ENCODE data around the gene RBPJL. TPM values are rescaled to one million over a fixed set of nuclear protein-coding genes. Genes with fewer than 3 reads are reported as not detected.
A peak's percentile ranks its signal among the peaks of the same experiment; 100 is the strongest.

Gene RBPJL
- total RNA-seq, 5 donors from 2014 or later (not counting 1 experiment from before 2014, with no cell fraction given) = 0.22 to 0.29 (median 0.26) TPM; not detected in 2

DNA sequence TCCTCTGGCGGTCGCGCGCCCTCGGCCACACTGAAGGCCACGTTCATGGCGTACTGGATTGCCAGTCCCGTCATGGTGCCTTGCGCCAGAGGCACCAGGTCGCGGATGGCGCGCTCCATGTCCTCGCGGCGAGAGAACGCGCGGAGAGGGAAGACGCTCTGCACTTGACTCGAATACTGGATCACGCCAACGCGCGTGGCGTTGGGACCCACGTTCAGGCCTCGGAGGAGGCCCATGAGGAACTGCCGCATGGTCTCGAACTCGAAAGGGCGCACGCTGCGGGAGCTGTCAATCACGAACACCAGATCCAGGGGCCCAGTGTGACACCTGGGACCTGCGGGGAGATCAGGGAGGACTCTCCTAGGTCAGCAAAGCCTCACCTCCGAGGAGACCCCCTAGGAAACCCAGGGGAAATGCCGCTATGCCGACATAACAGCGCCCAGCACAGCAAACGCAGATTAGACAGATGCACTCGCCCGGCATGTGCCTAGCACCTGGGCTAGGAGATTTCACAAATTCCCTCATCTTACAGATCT, 2.1 kb upstream of the RBPJL start:
- H3K27me3 Mint-ChIP-seq = peaks cover 30 to 58% of the 10 kb centered on the region in 2 donors
- peaks cover 0 to 3% (median 0%) of the 10 kb centered on the region in 3 donors for H3K4me1 Mint-ChIP-seq
- no peak overlapping the region for H3K27ac ChIP-seq (ENCODE audit: low read length)
- no peak overlapping the region for H3K4me3 ChIP-seq (ENCODE audit: control insufficient read depth in 1 of 2, extremely low read depth in 1 of 2, low read length in 1 of 2)
- H3K36me3 Mint-ChIP-seq = no peaks in the 10 kb centered on the region
- peaks cover 2 to 65% of the 10 kb centered on the region in 2 experiments for H3K27me3 ChIP-seq (replicated peaks in 1 of 2; ENCODE audit: control insufficient read depth in 2 of 2, extremely low read depth in 1 of 2, insufficient read depth in 2 of 2, low read length in 1 of 2)
- H3K9me3 ChIP-seq = no peaks in the 10 kb centered on the region
- ChIA-PET POLR2A (no interaction called here), CTCF (interaction anchor here (0.6 to 1.0 kb wide), 2 partner anchors 10 to 18 kb away, joined by 4 read pairs; no protein-coding TSS in a partner anchor)
- 76% methylated on average over 43 of the region's 43 CpGs for WGBS (ENCODE audit: insufficient coverage)
- no peaks in the 10 kb centered on the region for H3K9me3 Mint-ChIP-seq
- no peak overlapping the region for H3K27ac Mint-ChIP-seq
- no peak for ATAC-seq (replicated peaks in 1 of 4)
- H3K4me3 Mint-ChIP-seq = no peak overlapping the region
- H3K36me3 ChIP-seq (ENCODE audit: control insufficient read depth in 2 of 2, extremely low read depth in 1 of 2, insufficient read depth in 1 of 2, low read length in 1 of 2) = no peaks in the 10 kb centered on the region
- peaks cover 0 to 4% of the 10 kb centered on the region in 2 experiments for H3K4me1 ChIP-seq (ENCODE audit: control insufficient read depth in 1 of 2, extremely low read depth in 1 of 2, insufficient read depth in 2 of 2, low read length in 2 of 2)
- no peak for DNase-seq

DNA sequence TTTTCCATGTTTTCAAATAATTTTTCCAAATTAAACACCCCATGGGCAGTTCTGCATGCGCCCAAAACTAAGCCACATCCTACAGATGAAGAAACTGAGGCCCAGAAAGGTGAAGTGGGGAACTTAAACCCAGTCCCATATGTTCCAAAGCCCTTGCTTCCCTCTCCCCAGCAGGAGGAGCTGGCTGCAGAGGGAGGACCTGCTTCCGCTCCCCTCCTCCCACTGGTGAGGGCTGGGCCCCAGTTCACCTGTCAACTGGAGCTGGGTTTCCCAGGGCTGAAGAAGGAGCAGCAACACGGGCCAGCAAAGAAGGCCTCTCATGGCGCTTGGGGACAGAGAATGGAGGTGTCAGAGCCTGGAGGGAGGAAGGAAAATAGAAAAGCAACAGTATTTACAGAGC, 1.4 kb upstream of the RBPJL start:
- no CpG with 5 or more reads among the region's 4 CpGs for WGBS (ENCODE audit: insufficient coverage)
- ATAC-seq (replicated peaks in 1 of 4) (no peak), DNase-seq (no peak)
- Mint-ChIP-seq H3K4me1 (peaks cover 0 to 6% (median 0%) of the 10 kb centered on the region in 3 donors), H3K27ac (no peak overlapping the region), H3K9me3 (no peaks in the 10 kb centered on the region), H3K36me3 (no peaks in the 10 kb centered on the region), H3K4me3 (no peak overlapping the region), H3K27me3 (peaks cover 35 to 62% of the 10 kb centered on the region in 2 donors)
- Histone ChIP-seq H3K4me3 (ENCODE audit: control insufficient read depth in 1 of 2, extremely low read depth in 1 of 2, low read length in 1 of 2) (no peak overlapping the region), H3K4me1 (ENCODE audit: control insufficient read depth in 1 of 2, extremely low read depth in 1 of 2, insufficient read depth in 2 of 2, low read length in 2 of 2) (peaks cover 0 to 4% of the 10 kb centered on the region in 2 experiments), H3K9me3 (no peaks in the 10 kb centered on the region), H3K27me3 (replicated peaks in 1 of 2; ENCODE audit: control insufficient read depth in 2 of 2, extremely low read depth in 1 of 2, insufficient read depth in 2 of 2, low read length in 1 of 2) (peaks cover 2 to 63% of the 10 kb centered on the region in 2 experiments), H3K27ac (ENCODE audit: low read length) (no peak overlapping the region), H3K36me3 (ENCODE audit: control insufficient read depth in 2 of 2, extremely low read depth in 1 of 2, insufficient read depth in 1 of 2, low read length in 1 of 2) (no peaks in the 10 kb centered on the region)
- POLR2A ChIA-PET = interaction anchor here in 1 of 2 donors (0.6 kb wide), 1 partner anchor 176 kb away, joined by 3 read pairs; no protein-coding TSS in a partner anchor
- CTCF ChIA-PET = interaction anchor here (0.6 to 0.7 kb wide), 4 partner anchors 12 to 209 kb away, joined by 3 to 5 read pairs (median 4); no protein-coding TSS in a partner anchor

DNA sequence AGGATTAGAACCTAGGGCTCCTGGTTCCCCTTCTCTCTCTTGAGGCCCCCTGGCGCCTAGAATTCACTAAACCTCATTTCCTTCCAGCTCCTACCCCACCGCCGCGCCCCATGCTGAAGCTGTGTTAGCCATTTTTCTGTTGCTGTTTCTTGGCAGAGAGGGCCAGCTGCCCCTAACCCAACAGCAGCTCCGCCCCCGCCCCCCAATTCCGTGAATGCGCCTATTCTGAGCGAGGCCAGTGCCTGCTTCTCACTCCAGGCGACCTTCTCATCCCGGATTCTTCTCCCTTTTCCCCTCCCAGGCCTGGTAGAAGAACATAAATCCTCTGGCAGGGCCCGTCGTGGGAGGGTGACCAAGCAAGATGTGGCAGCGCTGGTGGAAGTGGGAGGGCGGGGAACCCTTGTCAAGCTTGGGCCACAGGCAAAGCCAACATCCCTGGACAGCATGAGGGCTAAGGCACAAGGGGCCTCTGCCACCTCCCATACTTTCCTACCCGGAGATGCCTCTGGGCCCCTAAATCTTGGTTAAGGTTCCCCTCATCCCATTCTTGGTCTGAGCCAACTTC, 518 bp downstream of the RBPJL start:
- Mint-ChIP-seq H3K27ac (no peak overlapping the region), H3K27me3 (peaks cover 46 to 76% of the 10 kb centered on the region in 2 donors), H3K4me3 (no peak overlapping the region), H3K4me1 (peaks cover 6 to 14% (median 12%) of the 10 kb centered on the region in 3 donors), H3K36me3 (no peaks in the 10 kb centered on the region), H3K9me3 (no peaks in the 10 kb centered on the region)
- H3K27me3 ChIP-seq (replicated peaks in 1 of 2; ENCODE audit: control insufficient read depth in 2 of 2, extremely low read depth in 1 of 2, insufficient read depth in 2 of 2, low read length in 1 of 2) = peaks cover 2 to 75% of the 10 kb centered on the region in 2 experiments
- POLR2A ChIA-PET = no interaction called here
- H3K27ac ChIP-seq (ENCODE audit: low read length) = no peak overlapping the region
- DNase-seq (no peak), ATAC-seq (replicated peaks in 1 of 4) (no peak)
- peaks cover 0 to 11% of the 10 kb centered on the region in 2 experiments for H3K4me1 ChIP-seq (ENCODE audit: control insufficient read depth in 1 of 2, extremely low read depth in 1 of 2, insufficient read depth in 2 of 2, low read length in 2 of 2)
- no peaks in the 10 kb centered on the region for H3K9me3 ChIP-seq
- H3K36me3 ChIP-seq (ENCODE audit: control insufficient read depth in 2 of 2, extremely low read depth in 1 of 2, insufficient read depth in 1 of 2, low read length in 1 of 2) = no peaks in the 10 kb centered on the region
- 66% methylated on average over 10 of the region's 16 CpGs for WGBS (ENCODE audit: insufficient coverage)
- CTCF ChIA-PET = no interaction called here
- no peak overlapping the region for H3K4me3 ChIP-seq (ENCODE audit: control insufficient read depth in 1 of 2, extremely low read depth in 1 of 2, low read length in 1 of 2)

DNA sequence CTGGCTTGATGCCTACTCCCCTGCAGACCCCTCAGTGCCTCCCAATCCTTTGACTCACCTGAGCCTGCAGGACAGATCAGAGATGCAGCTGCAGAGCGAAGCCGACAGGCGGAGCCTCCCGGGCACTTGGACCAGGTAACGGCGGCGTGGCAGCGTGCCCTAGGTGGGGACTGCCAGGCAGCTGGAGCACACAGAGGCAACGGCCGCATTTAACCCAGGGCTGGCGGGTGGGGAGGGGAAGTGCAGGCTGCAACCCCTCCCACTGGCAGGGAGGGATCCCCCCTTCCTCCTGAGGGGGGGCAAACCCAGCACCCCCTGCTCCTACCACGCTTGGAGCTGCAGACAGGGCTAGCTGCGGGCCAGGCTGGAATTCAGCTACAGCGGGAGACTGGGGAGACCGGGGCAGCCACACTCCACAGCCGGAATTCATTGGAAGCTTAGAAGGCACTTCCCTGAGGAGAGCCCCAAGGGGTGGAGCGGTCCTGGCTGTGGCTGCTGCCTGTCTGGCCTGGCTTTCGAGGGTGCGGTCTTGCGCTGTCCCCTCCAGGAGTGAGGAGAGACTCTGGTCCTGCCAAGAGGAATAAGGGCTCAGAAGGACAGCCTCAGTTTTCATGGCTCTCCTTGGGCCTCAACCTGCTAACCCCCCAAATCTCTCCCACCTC, 1.6 kb downstream of the RBPJL start, which contains the start of gene MATN4:
Gene MATN4 (minus strand): TSS at position 183 of the 662 bp plus-strand sequence. CDS start 2,717 bp downstream, outside the sequence.
- Histone ChIP-seq H3K27ac (ENCODE audit: low read length) (no peak within 1 kb of the TSS), H3K4me1 (ENCODE audit: control insufficient read depth in 1 of 2, extremely low read depth in 1 of 2, insufficient read depth in 2 of 2, low read length in 2 of 2) (peaks cover 0 to 11% of the 10 kb centered on the region in 2 experiments), H3K27me3 (replicated peaks in 1 of 2; ENCODE audit: control insufficient read depth in 2 of 2, extremely low read depth in 1 of 2, insufficient read depth in 2 of 2, low read length in 1 of 2) (peaks cover 2 to 81% of the 10 kb centered on the region in 2 experiments), H3K9me3 (no peaks in the 10 kb centered on the region), H3K36me3 (ENCODE audit: control insufficient read depth in 2 of 2, extremely low read depth in 1 of 2, insufficient read depth in 1 of 2, low read length in 1 of 2) (no peaks in the 10 kb centered on the region), H3K4me3 (ENCODE audit: control insufficient read depth in 1 of 2, extremely low read depth in 1 of 2, low read length in 1 of 2) (no peak within 1 kb of the TSS)
- Mint-ChIP-seq H3K9me3 (no peaks in the 10 kb centered on the region), H3K4me3 (no peak within 1 kb of the TSS), H3K36me3 (no peaks in the 10 kb centered on the region), H3K4me1 (peaks cover 6 to 16% (median 12%) of the 10 kb centered on the region in 3 donors), H3K27me3 (peaks cover 39 to 71% of the 10 kb centered on the region in 2 donors), H3K27ac (no peak within 1 kb of the TSS)
- 71% methylated on average over 15 of the region's 20 CpGs for WGBS (ENCODE audit: insufficient coverage)
- DNase-seq (no peak), ATAC-seq (replicated peaks in 1 of 4) (no peak)
- ChIA-PET CTCF (interaction anchor here in 1 of 2 donors (0.6 kb wide), 1 partner anchor 177 kb away, joined by 3 read pairs; no protein-coding TSS in a partner anchor), POLR2A (no interaction called here)

DNA sequence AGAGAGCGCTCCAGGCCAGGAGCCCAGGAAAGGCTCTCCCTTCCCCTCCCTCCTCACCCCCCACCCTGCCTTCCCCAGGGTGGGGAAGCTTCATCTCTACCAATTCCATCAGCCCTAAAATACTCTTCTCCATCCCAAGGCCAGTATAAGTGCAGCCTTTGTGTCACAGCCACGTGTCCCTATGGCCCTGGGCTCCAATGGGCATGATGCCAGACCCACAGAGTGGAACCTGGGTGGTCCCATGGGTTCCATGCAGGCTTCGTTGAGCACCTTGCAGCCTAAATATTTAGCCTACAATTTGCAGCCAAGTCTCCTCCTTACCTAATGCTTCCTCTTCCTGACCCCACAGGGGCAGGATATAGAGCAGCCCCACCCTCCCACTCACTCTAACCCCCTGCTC, 2.4 kb downstream of the RBPJL start:
- CTCF ChIA-PET = no interaction called here

DNA sequence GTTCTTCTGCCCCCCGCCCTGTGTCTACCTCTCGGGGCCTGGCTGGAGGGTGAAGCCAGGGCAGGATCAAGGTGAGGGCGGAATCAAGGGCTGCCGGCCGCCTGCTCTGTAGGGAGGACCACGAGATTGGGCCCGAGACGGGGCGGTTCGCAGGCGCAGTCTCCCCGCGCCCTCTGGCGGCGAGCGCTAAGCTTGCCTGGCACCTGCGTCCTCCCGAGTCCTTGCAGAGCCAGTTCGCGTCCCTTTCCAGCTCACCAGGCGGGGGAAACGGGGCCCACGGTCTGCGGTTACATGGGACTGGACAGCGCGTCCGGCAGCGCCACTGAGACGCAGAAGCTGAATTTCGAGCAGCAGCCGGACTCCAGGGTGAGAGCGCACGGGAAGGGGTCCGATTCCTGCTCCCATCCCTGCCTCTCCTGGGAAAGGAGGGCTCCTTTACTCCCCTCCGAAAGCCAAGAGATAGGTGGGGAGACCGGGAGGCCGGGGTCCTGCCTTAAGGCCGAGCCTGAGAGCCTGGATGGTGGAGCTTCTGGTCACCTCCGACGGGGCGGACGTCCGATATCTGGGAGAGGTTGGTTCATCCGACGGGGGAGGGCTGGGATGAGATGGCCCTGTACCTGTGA, 5.1 kb downstream of the RBPJL start:
- H3K27me3 ChIP-seq (replicated peaks in 1 of 2; ENCODE audit: control insufficient read depth in 2 of 2, extremely low read depth in 1 of 2, insufficient read depth in 2 of 2, low read length in 1 of 2) = peaks cover 4 to 79% of the 10 kb centered on the region in 2 experiments

More for the DNA sequence above, 2.4 kb downstream of the RBPJL start:
- no peak overlapping the region for H3K27ac ChIP-seq (ENCODE audit: low read length)
- H3K27me3 ChIP-seq (replicated peaks in 1 of 2; ENCODE audit: control insufficient read depth in 2 of 2, extremely low read depth in 1 of 2, insufficient read depth in 2 of 2, low read length in 1 of 2) = peaks cover 2 to 81% of the 10 kb centered on the region in 2 experiments
- Mint-ChIP-seq H3K36me3 (no peaks in the 10 kb centered on the region), H3K4me3 (no peak overlapping the region), H3K27ac (no peak overlapping the region), H3K9me3 (no peaks in the 10 kb centered on the region), H3K4me1 (peaks cover 6 to 13% (median 12%) of the 10 kb centered on the region in 3 donors), H3K27me3 (peaks cover 39 to 71% of the 10 kb centered on the region in 2 donors)
- 50% methylated on average over 2 of the region's 3 CpGs for WGBS (ENCODE audit: insufficient coverage)
- no peaks in the 10 kb centered on the region for H3K9me3 ChIP-seq
- no peaks in the 10 kb centered on the region for H3K36me3 ChIP-seq (ENCODE audit: control insufficient read depth in 2 of 2, extremely low read depth in 1 of 2, insufficient read depth in 1 of 2, low read length in 1 of 2)
- ATAC-seq (replicated peaks in 1 of 4) = no peak
- DNase-seq = no peak
- peaks cover 0 to 11% of the 10 kb centered on the region in 2 experiments for H3K4me1 ChIP-seq (ENCODE audit: control insufficient read depth in 1 of 2, extremely low read depth in 1 of 2, insufficient read depth in 2 of 2, low read length in 2 of 2)
- POLR2A ChIA-PET = no interaction called here
- no peak overlapping the region for H3K4me3 ChIP-seq (ENCODE audit: control insufficient read depth in 1 of 2, extremely low read depth in 1 of 2, low read length in 1 of 2)

More for the DNA sequence above, 5.1 kb downstream of the RBPJL start:
- no peaks in the 10 kb centered on the region for H3K9me3 Mint-ChIP-seq
- no peak overlapping the region for H3K4me3 ChIP-seq (ENCODE audit: control insufficient read depth in 1 of 2, extremely low read depth in 1 of 2, low read length in 1 of 2)
- no peak overlapping the region for H3K4me3 Mint-ChIP-seq
- no peak overlapping the region for H3K27ac ChIP-seq (ENCODE audit: low read length)
- no peak overlapping the region for H3K27ac Mint-ChIP-seq
- DNase-seq (peak in 30 of 35 experiments; percentile 13 to 68 (median 40)), ATAC-seq (replicated peaks in 1 of 4) (peak; percentile 57 to 77 (median 70))
- H3K27me3 Mint-ChIP-seq = peaks cover 39 to 69% of the 10 kb centered on the region in 2 donors
- no peaks in the 10 kb centered on the region for H3K36me3 ChIP-seq (ENCODE audit: control insufficient read depth in 2 of 2, extremely low read depth in 1 of 2, insufficient read depth in 1 of 2, low read length in 1 of 2)
- 24% methylated on average over 41 of the region's 45 CpGs for WGBS (ENCODE audit: insufficient coverage)
- H3K36me3 Mint-ChIP-seq = no peaks in the 10 kb centered on the region
- CTCF ChIA-PET = interaction anchor here in 1 of 2 donors (1.4 kb wide), 1 partner anchor 18 kb away, joined by 4 read pairs; no protein-coding TSS in a partner anchor
- POLR2A ChIA-PET = no interaction called here
- peaks cover 0 to 7% of the 10 kb centered on the region in 2 experiments for H3K4me1 ChIP-seq (ENCODE audit: control insufficient read depth in 1 of 2, extremely low read depth in 1 of 2, insufficient read depth in 2 of 2, low read length in 2 of 2)
- H3K4me1 Mint-ChIP-seq = peaks cover 6 to 17% (median 13%) of the 10 kb centered on the region in 3 donors
- H3K9me3 ChIP-seq = no peaks in the 10 kb centered on the region
